Stimulated activated CD4-positive, alpha-beta T cell treated with anti-CD3 and anti-CD28 coated beads, Interleukin-15, amount 100 ng/mL, for 1 hour (primary cell): ENCODE data around the gene ATF1.
"Not testable (repeated sequence)": the region's sequence is repeated elsewhere in the genome, so short reads cannot be mapped to it uniquely, and the experiment has no call there.

ENCODE experiments used
- DNase-seq, 2 donors: peaks; one replicate each; pipeline ENCODE4 v3.0.0-alpha.2; 2020; ENCODE audit warnings: low read depth in 1 of 2, low spot score in 1 of 2

Gene ATF1

DNA sequence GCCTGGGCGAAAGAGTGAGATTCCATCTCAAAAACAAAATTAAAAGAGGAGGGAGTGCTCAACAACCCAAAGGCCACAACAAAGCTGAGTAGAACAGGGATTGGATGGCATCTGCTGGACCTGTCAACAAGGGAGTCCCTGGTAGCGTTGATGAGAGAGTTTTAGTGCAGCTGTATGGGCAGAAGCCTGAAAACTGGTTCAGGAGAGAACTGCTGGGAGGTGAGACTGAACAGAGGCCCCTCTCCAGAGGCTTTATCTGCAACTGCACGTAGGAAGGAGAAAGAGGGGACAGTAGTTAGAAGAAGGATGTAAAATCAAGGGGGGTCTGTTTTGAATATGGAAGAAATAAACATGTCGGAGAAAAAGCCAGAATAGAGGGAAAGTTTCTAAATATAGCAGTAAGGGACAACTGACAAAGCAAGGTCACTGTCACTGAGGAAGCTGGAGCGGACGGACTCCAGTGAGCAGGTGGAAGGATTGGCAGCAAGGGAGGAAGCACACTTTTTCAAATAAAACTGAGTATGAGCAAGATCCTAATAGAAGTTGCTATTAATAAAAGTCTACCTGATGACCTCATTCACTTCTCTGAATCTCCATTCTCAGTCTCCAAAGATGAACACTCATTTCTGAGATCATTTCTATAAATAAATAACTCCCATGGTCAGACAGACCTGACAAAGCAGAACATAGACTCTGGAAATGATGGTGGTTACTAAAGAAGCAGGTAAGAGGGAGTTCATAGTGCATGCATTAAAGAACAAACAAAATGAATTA is 11.8 kb upstream of the ATF1 start:
- no peak for DNase-seq

DNA sequence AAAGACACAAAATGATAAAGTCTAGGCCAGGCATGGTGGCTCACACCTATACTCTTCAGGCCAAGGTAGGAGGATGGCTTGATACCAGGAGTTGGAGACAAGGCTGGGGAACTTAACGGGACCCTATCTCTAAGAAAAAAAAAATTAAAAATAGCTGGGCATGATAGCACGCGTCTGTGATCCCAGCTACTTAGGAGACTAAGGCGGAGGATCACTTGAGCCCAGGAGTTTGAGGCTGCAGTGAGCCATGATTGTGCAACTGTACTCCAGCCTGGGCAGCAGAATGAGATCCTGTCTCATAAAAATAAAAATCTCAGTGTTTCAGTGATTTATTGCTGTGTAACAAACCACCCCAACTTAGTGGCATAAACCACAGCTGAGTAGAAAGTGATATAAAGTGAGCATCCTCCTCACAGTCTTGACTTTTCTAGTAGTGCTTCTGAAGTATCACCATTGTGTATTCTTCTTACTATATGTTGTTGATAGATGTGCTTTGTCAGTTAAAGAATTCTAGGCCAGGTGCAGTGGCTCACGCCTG is 10.6 kb upstream of the ATF1 start:
- DNase-seq = no peak

DNA sequence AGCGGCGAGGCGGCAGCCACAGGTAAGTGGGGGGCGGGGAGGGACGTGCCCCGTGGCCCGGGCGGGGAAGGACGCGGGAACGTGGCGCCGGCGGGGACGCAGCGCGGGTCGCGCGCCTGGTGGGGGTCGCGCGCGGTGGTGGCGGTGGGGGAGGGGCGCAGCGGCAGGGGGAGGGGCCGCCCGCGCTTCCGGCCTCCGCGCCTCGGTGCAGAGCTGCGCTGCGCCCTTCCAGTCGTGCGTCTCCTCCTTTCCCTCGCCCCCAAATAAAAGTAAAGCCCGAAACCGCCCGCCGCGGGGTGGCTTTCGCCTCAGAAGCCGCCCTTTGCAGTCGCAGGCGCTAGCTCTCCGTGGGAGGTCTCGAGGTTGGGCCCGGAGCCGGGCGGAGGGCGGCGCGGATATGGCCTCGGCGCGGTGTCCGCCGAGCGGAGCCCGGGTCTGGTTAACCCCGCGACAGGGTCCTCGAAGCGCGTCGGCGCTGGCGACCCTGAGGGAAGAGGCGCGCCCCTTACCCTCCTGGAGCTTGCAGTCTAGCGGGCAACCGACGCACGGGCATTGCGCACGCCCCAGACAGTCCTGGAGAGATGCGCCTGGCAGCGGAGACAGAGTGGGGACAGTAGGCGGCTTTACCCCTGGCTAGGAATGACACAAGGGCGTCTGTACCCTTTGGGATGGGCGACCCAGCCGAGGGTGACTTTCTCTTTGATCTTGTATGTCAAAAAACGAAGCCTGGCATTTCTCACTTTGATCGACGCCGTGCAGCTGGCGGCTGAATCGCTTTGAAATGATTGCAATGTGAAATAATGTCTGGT is 589 bp downstream of the ATF1 start:
- DNase-seq = peak; percentile 67 to 70

DNA sequence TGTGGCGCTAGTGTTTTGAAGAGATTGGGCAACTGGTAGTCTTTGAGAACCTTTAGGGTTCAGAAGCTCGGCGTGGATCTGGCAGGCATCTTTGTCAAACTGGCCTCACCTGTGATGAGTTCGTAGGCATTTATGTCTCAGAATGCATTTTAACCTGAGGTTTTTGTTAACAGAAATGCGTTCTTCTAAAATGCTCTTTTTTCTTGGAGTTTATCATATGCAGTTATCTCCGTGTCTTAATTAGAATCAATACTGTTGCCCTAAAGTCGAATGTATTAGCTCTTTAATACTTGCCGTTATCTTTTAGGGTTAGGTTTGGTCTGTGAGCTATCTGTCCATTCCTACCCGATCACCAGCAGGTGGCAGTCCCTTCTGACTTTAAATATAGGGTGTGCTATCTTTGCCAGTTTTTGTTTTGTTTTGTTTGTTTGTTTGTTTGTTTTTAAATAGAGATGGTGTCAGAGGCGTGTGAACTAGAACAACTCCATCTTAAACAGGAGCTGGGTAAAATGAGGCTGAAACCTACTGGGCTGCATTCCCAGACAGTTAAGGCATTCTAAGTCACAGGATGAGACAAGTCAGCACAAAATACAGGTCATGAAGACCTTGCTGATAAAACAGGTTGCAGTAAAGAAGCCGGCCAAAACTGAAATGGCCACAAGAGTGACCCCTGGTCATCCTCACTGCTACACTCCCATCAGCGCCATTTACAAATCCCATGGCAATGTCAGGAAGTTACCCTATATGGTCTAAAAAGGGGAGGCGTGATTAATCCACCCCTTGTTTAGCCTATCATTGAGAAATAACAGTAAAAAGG is 1.4 kb downstream of the ATF1 start:
- DNase-seq = peak in 1 of 2 donors; percentile 3

DNA sequence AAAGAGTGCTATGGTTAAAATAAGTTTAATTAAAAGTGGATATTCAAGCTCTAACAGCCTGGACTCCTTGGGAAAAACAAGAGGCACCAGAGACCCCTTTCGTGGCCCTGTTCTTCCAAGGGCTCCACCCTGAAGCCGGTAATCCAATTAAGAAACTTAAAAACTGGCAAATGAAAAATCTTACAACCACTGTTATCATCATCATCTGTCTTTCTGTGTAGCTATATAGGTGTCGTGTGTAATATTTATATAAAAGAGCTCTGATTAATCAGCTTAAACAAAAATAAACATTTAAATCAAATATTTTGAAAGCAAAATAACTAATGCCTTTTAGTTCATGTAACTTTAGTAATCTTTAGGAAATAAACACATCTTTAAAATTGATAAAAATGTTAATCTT is 4.5 kb downstream of the ATF1 start:
- no peak for DNase-seq

DNA sequence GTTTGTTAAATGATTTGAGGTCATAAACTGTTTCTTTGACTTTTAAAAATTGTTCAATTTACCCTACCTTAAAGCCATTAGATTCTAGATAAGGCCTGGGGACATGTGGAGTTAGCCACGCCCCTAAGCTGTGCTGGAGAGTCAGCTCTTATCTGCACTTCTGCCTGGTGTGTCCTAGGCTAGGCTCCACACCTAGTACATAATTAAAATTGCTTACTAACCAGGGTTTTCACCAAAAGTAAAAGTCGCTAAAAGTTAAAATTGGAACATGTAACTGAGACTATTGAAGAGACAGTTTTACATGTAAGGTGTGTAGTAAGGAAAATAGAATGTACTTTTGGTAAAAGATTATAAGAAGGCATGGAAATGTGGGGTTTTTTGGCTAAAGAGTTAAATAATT is 4.9 kb downstream of the ATF1 start:
- DNase-seq = not testable (repeated sequence)

DNA sequence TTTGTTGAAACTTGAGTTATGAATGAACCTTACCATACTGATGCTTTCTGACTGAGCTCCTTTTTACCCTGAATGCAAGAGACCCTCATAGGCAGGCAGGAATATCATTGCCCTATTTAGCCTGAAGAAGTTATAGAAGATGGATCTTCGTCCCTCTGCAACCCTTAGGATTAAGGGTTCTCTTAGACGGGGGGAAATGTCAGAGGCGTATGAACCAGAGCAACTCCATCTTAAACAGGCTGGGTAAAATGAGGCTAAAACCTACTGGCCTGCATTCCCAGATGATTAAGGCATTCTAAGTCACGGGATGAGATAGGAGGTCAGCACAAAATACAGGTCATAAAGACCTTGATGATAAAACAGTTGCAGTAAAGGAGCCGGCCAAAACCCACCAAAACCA is 7.5 kb downstream of the ATF1 start:
- no peak for DNase-seq

DNA sequence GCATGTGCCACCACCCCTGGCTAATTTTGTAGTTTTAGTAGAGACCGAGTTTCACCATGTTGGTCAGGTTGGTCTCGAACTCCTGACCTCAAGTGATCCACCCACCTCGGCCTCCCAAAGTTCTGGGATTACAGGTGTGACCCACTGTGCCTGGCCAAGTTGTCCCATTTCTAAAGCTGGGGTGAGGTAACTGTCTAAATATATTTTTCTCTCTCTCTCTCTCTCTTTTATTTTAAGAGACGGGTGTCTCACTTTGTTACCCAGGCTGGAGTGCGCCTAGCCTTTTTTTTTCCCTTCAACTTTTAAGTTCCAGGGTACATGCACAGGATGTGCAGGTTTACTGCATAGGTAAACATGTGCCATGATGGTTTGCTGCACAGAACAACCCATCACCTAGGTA is 8.6 kb downstream of the ATF1 start:
- no peak for DNase-seq

DNA sequence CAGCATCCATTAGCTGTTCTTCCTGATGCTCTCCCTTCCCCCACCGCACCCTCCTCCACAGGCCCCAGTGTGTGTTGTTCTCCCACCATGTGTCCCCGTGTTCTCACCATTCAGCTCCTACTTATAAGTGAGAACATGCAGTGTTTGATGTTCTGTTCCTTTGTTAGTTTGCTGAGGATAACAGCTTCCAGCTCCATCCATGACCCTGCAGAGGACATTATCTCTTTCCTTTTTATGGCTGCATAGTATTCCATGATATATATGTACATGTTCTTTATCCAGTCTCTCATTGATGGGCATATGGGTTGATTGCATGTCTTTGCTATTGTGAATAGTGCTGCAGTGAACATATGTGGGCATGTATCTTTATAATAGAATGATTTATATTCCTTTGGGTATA is 9.0 kb downstream of the ATF1 start:
- DNase-seq = no peak

DNA sequence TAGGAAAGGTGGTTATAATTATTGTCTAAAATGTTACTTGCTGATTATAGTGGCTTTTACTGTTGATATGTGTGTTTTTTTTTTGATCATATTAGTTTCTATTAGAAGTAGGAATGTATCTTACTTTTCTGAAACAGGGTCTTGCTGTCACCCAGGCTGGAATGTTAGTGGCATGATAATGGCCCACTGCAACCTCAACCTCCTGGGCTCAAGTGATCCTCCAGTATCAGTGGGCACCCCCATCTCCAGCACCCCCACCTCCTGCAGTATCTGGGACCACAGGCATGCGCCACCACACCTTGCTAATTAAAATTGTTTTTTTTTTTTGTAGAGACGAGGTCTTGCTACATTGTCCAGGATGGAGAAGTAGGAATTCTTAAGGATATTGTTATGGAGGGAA is 11.3 kb downstream of the ATF1 start:
- no peak for DNase-seq

DNA sequence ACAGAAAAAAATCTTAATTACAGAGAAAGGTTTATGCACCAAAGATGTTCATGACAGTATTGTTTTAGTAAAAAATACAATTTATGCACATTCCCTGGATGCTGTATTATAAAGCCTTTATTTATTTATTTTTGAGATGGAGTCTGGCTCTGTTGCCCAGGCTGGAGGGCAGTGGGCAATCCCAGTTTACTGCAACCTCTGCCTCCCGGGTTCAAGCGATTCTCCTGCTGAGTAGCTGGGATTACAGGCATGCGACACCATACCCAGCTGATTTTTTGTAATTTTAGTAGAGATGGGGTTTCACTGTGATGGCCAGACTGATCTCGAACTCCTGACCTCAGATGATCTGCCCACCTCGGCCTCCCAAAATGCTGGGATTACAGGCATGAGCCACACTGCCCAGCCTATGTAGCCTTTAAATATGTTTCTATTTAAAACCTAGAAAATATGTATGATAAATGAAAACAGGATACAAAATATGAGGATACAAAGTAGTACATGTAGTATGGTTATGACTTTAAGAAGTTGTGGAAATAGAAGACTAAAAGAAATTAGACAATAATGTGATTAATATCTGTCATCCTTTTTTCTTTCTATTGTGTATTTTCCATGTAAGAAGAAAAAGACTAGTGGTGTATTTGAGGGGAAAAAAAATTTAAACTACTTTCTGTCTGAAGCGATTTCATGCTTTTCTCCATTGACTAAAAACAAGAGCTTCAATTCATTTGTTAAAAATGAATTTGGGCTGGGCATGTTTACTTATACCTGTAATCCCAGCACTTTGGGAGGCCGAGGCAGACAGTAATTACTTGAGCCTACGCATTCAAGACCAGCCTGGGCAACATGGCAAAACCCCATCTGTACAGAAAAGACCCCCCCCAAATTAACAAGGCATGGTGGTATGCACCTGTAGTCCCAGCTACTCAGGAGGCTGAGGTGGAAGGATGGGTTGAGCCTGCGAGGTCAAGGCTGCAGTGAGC is 13.1 kb downstream of the ATF1 start:
- DNase-seq = no peak

DNA sequence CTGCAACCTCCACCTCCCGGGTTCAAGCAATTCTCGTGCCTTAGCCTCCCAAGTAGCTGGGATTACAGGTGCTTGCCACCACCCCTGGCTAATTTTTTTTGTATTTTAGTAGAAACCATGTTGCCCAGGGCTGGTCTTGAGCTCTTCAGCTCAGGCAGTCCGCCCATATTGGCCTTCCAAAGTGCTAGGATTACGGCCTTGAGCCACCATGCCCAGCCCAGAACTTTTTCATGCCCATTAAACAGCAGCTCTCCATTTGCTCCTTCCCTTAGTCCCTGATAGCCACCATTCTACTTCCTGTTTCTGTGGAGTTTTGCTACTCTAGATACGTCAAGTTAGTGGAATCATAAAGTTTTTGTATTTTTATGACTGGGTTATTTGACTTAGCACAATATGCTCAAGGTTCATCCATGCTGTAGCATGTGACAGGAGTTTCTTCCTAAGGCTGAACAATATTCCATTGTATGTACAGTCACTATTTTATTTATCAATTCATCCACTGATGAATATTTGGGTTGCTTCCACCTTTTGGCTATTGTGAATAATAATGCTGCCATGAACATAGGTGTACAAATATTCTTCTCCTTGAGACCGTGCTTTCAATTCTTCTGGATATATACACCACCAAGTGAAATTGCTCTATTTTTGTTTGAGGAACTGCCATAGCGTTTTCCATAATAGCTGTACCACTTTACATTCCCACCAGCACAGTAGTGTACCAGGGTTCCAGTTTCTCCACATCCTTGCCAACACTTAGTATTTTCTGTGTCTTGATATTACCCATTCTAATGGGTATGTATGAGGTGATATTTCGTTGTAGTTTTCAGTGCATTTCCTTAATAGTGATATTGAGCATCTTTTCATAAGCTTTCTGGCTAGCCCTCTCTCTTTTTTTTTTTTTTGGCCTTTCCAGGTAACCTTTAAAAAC is 15.0 kb downstream of the ATF1 start:
- no peak for DNase-seq

DNA sequence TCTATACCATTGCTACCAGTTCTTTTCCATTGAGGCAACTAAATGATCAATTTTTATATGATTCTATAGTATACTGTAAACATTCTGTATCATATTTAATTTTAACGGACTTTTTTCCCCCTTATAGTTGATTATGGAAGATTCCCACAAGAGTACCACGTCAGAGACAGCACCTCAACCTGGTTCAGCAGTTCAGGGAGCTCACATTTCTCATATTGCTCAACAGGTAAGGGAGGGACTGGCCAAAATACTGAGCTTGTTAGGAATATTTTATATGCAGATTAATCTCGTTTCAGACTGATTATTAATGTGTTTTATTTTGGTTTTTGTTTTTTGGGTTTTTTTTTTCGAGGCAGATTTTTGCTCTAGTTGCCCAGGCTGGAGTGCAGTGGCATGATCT is 16.1 kb downstream of the ATF1 start:
- DNase-seq = no peak

DNA sequence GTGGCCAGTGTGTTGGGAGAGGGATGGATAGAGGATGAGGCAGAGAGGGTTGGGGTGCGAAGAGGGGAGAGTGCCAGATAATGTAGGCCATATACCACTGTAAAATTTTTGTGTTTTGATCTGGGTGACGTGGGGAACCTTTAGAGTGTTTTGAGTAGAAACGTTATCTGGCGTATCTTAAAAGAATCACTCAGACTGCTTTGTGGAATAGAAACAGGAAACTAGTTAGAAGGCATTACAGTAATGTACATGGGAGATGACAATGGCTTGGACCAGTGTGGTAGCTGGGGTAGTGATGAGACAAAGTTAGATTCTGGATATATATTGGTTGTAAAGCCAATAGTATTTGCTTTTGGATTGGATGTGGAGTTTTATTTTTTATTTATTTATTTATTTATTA is 20.6 kb downstream of the ATF1 start:
- DNase-seq = no peak

DNA sequence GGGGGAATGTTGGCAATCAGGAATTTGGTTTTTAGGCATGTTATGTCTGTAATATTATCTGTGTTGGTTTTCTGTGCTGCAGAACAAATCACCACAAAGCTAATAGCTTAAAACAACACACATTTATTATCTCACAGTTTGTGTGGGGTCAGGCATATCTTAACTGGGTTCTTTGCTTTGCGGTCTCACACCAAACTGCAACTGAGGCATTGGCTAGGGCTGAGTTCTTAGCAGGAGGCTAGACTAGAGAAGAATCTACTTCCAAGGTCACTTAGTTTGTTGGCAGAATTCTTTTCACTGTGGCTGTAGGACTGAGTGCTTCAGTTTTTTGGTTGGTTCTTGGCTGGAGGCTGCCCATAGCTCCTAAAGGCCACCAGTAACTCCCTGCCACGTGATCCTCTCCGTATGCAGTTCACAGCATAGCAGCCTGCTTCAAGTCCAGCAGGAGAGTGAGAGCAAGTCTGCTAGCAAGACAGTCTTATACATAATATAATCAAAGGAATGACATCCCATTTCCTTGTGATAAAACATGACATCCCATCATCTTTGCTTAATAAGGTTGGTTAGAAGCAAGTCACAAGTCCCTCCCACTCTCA is 21.6 kb downstream of the ATF1 start:
- no peak for DNase-seq

DNA sequence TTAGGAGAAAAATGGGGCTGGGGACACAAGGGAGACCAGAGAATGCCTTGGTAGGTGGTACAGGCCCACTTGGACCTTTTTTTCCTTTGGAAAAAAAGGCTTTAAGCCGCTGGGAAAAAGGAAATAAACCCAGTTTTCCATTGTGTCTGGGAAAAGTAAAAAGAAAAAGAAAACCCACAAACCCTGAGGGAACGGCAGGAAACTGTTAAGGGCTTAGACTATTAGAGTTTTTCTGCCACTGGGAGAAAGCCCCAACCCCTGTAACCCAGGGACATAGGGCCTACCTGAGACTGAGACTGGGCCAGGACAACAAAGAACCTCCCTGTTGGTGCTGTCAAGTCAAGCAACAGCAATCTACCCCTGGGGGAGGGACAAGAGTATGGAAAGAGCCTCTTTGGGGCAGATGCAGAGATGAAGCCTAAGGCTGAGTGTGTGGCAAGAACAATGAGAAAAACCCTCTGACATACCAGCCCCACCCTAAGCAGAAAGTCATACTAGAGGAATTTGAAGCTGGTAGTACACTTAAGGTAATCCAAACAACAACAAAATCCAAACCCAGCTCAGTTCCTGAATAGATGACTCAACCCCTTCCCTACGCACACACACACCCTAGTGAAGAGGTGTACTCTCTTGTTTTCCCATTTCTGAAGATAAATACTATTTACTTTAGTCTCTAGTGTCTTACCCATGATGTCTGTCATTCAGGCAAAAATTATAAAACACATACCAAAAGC is 22.8 kb downstream of the ATF1 start:
- DNase-seq = no peak

DNA sequence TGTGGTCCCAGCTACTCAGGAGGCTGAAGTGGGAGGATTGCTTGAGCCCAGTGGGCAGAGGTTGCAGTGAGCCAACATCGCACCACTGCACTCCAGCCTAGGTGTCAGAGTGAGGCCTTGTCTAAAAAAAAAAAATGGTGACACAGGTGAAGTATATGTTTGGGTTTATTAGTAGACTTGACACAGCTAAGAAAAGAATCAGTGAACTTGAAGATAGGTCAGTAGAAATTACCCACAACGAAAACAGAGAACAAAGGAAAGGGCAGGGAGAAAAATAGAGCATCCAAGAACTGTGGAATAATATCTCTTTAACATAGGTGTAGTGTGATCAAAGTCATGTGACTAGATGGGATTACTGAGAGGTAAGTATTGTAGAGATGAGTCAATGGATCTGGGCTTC is 23.7 kb downstream of the ATF1 start:
- no peak for DNase-seq

DNA sequence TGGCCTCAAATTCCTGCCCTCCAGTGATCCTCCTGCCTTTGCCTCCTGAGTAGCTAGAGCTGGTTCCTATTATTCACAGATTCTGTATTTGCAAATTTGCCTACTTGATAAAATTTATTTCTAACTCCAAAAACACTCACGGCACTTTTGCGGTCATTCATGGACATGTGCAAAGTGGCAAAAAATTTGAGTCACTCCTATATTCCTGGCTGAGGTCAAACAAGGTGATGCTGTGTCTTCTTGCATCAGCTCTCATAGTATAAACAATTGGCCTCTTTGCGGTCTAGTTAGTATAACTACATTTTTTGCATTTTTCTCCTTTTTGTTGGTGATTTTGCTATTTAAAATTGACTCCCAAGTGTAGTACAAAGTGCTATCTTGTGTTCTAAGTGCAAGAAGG is 24.7 kb downstream of the ATF1 start:
- no peak for DNase-seq
